IMR-90 (cell line): ENCODE results near the gene PCBP3.

Experiments
- BHLHE40 ChIP-seq: fragments of 150-350 bp; IDR thresholded peaks from 2 replicates; pipeline ENCODE4 v1.6.1; 2016; ENCODE audit warnings: mild to moderate bottlenecking, low read depth, low read length
- FOS ChIP-seq: fragments of 150-350 bp; IDR thresholded peaks from 2 replicates; pipeline ENCODE4 v1.6.1; 2016; ENCODE audit warnings: low read depth, low read length
- NFE2L2 ChIP-seq: fragments of 150-350 bp; IDR thresholded peaks from 2 replicates; pipeline ENCODE4 v1.6.1; 2016; ENCODE audit warnings: low read depth, mild to moderate bottlenecking, low read length
- POLR2A ChIP-seq: IDR thresholded peaks from 2 replicates; pipeline ENCODE4 v1.6.1; 2012; ENCODE audit warnings: mild to moderate bottlenecking, low read depth, low read length
- RFX5 ChIP-seq: IDR thresholded peaks from 2 replicates; pipeline ENCODE4 v1.8.0; 2012; ENCODE audit warnings: low read depth, mild to moderate bottlenecking, low read length, moderate library complexity
- TF ChIP-seq, protein P1 (sequence below): conservative IDR thresholded peaks from 2 replicates; pipeline ENCODE4 v1.5.1; 2012; ENCODE audit warnings: mild to moderate bottlenecking, low read depth, low read length, improper control_type of control experiment

DNA sequence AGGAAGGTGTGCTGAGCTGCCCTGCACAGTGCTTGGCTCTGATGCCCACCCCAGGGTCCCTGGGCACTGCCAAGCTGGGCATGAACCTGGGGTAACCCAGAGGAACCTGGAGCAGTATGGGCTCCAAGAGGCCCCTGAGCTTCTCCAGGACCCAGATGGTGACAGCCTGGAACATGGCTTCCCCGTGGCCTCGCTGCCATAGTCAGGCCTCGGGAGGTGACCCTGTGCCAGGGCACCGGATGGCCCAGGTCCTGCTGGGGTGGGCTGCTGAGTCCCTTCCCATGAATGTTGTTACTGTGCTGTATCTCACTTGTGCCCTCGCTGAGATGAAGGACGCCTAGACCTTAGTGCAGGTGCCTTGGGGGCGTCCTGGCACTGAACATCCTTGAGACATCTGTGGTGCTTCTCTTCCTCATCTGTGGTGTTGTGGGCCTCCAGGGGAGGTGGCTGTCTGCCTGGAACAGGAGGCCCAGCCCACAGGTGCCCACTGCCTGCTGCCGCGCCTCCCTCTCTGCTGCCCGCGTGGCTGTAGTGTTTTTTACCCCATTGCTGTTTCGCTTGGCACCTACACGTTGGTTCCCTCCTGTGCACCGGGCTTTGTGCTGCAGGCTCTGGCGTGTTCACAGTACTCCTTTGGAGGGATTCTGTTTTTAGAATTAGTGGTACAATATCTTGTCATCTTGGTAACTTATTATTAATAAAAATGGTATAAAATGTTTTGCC, 160.3 kb downstream of the PCBP3 start:
- no peak for TF ChIP-seq NFE2L2
- TF ChIP-seq, protein P1, sequence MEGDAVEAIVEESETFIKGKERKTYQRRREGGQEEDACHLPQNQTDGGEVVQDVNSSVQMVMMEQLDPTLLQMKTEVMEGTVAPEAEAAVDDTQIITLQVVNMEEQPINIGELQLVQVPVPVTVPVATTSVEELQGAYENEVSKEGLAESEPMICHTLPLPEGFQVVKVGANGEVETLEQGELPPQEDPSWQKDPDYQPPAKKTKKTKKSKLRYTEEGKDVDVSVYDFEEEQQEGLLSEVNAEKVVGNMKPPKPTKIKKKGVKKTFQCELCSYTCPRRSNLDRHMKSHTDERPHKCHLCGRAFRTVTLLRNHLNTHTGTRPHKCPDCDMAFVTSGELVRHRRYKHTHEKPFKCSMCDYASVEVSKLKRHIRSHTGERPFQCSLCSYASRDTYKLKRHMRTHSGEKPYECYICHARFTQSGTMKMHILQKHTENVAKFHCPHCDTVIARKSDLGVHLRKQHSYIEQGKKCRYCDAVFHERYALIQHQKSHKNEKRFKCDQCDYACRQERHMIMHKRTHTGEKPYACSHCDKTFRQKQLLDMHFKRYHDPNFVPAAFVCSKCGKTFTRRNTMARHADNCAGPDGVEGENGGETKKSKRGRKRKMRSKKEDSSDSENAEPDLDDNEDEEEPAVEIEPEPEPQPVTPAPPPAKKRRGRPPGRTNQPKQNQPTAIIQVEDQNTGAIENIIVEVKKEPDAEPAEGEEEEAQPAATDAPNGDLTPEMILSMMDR, result no peak
- TF ChIP-seq FOS, result no peak
- TF ChIP-seq POLR2A, result no peak
- no peak for TF ChIP-seq RFX5
- TF ChIP-seq BHLHE40, result no peak
